GM23338 (cell line): ENCODE results near the gene PSAPL1. TPM values are rescaled to one million over a fixed set of nuclear protein-coding genes. Genes with fewer than 3 reads are reported as not detected.

Experiments used
- ATAC-seq: fragments of 200-7000 bp; cut with Tn5 transposase; 3 replicates; pipeline ENCODE4 v1.9.1; 2020
- DNase-seq: peaks from one replicate; pipeline ENCODE4 v3.0.0-alpha.2; 2015; ENCODE audit warnings: low spot score
- H2AFZ ChIP-seq: fragments of 200-600 bp; sonication (generic); 2 replicates; pipeline ENCODE4 v1.8.0; 2016; ENCODE audit warnings: antibody characterized with exemption, mild to moderate bottlenecking, moderate library complexity
- H3F3A ChIP-seq: fragments of 200-600 bp; sonication (generic); replicated peaks from 2 replicates; pipeline ENCODE4 v1.8.0; 2017; ENCODE audit warnings: antibody characterized with exemption, mixed run types, low read depth
- H3K27ac ChIP-seq: fragments of 200-600 bp; sonication (generic); 2 replicates; pipeline ENCODE4 v1.6.1; 2016; ENCODE audit warnings: low read depth
- H3K27me3 ChIP-seq: fragments of 200-600 bp; sonication (generic); 2 replicates; pipeline ENCODE4 v1.8.0; 2016; ENCODE audit warnings: mild to moderate bottlenecking, mixed run types, moderate library complexity; ENCODE audit not compliant: insufficient read depth
- H3K36me3 ChIP-seq: fragments of 200-600 bp; sonication (generic); 2 replicates; pipeline ENCODE4 v1.8.0; 2016; ENCODE audit warnings: mild to moderate bottlenecking; ENCODE audit not compliant: insufficient read depth
- H3K4me1 ChIP-seq: fragments of 200-600 bp; sonication (generic); 2 replicates; pipeline ENCODE4 v1.8.0; 2016; ENCODE audit warnings: mild to moderate bottlenecking, moderate library complexity; ENCODE audit not compliant: insufficient read depth
- H3K4me2 ChIP-seq: fragments of 200-600 bp; sonication (generic); 2 replicates; pipeline ENCODE4 v1.7.1; 2017; ENCODE audit warnings: mixed run types
- H3K4me3 ChIP-seq: fragments of 200-600 bp; sonication (generic); 2 replicates; pipeline ENCODE4 v1.6.1; 2016; ENCODE audit warnings: mixed run types
- H3K79me2 ChIP-seq: fragments of 200-600 bp; sonication (generic); replicated peaks from 2 replicates; pipeline ENCODE4 v1.8.0; 2017; ENCODE audit warnings: mild to moderate bottlenecking; ENCODE audit not compliant: insufficient read depth
- H3K9me2 ChIP-seq: fragments of 200-600 bp; sonication (generic); 2 replicates; pipeline ENCODE4 v1.8.0; 2017; ENCODE audit not compliant: insufficient read depth
- H4K20me1 ChIP-seq: fragments of 200-600 bp; sonication (generic); replicated peaks from 2 replicates; pipeline ENCODE4 v1.8.0; 2017; ENCODE audit warnings: mild to moderate bottlenecking; ENCODE audit not compliant: insufficient read depth
- H3K27ac Mint-ChIP-seq: 2 replicates; pipeline ENCODE4 v1.8.0; 2020; ENCODE audit warnings: inconsistent platforms, mild to moderate bottlenecking, moderate library complexity, mixed read lengths
- H3K27me3 Mint-ChIP-seq: 3 replicates; pipeline ENCODE4 v1.8.0; 2022; ENCODE audit warnings: low read depth, mild to moderate bottlenecking, moderate library complexity, mixed read lengths, inconsistent platforms; ENCODE audit not compliant: insufficient read depth, poor library complexity
- H3K36me3 Mint-ChIP-seq: 3 replicates; pipeline ENCODE4 v1.8.0; 2021; ENCODE audit warnings: low read depth, mild to moderate bottlenecking, inconsistent platforms, moderate library complexity, mixed read lengths
- H3K4me1 Mint-ChIP-seq: 3 replicates; pipeline ENCODE4 v1.8.0; 2020; ENCODE audit warnings: mild to moderate bottlenecking, inconsistent platforms, mixed read lengths
- H3K4me3 Mint-ChIP-seq: 3 replicates; pipeline ENCODE4 v1.8.0; 2021; ENCODE audit warnings: moderate library complexity, mild to moderate bottlenecking, inconsistent platforms, mixed read lengths
- H3K9me3 Mint-ChIP-seq: 3 replicates; pipeline ENCODE4 v1.8.0; 2020; ENCODE audit warnings: moderate library complexity, mild to moderate bottlenecking, inconsistent platforms, mixed read lengths
- EZH2 ChIP-seq: fragments of 200-600 bp; sonication (generic); IDR thresholded peaks from one replicate; pipeline ENCODE4 v1.8.0; 2017; ENCODE audit warnings: antibody characterized with exemption, mild to moderate bottlenecking, low read depth; ENCODE audit not compliant: unreplicated experiment
- JUNB ChIP-seq: IDR thresholded peaks from one replicate; pipeline ENCODE4 v1.6.1; 2016; ENCODE audit warnings: antibody characterized with exemption; ENCODE audit not compliant: unreplicated experiment
- NANOG ChIP-seq: IDR thresholded peaks from 2 replicates; pipeline ENCODE4 v1.6.1; 2016; ENCODE audit warnings: antibody characterized with exemption, borderline replicate concordance
- POLR2AphosphoS5 ChIP-seq: IDR thresholded peaks from 2 replicates; pipeline ENCODE4 v1.6.1; 2016; ENCODE audit warnings: antibody characterized with exemption, low read depth
- polyA plus RNA-seq: library from polyadenylated mRNA; unstranded; fragments of >200 nt; fragmentation: Nextera tagmentation; extraction: Ambion mirVana; gene quantifications from 2 replicates; pipeline ENCODE4 v1.2.1, GENCODE V29; 2016
- total RNA-seq: library from RNA; depleted of rRNA; stranded (reverse); fragments of >200 nt; shearing (Covaris generic); gene quantifications from 2 replicates; pipeline ENCODE4 v1.2.3, GENCODE V29; 2014
- TF ChIP-seq, protein P1 (sequence below): fragments of 250-450 bp; sonication (Bioruptor Pico); IDR thresholded peaks from 2 replicates; pipeline ENCODE4 v1.5.0; 2020; ENCODE audit warnings: mild to moderate bottlenecking, moderate library complexity

Gene PSAPL1
- total and polyA plus RNA-seq, 2 experiments from 2014 or later, result not detected

DNA sequence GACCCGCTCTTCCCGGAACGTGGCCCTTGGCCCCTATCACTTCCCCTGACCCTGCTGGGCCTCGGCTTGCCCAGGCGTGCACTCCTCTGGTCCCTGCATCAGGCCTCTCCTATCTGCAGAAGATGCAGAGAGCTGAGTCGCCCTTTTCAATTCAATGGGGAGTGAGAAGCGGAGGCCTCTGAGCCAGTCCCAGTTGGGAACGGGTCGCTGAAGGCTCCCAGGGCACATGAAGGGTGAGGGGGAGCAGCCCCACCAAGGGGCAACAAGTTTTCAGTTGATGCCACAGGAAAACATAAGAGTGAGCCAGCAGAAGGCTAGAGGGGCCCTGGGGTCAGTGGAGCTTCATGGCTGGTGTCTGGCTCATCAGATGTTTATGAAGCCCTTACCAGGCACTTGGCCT is 17.1 kb downstream of the PSAPL1 start:
- no peak for TF ChIP-seq EZH2
- TF ChIP-seq, protein P1, sequence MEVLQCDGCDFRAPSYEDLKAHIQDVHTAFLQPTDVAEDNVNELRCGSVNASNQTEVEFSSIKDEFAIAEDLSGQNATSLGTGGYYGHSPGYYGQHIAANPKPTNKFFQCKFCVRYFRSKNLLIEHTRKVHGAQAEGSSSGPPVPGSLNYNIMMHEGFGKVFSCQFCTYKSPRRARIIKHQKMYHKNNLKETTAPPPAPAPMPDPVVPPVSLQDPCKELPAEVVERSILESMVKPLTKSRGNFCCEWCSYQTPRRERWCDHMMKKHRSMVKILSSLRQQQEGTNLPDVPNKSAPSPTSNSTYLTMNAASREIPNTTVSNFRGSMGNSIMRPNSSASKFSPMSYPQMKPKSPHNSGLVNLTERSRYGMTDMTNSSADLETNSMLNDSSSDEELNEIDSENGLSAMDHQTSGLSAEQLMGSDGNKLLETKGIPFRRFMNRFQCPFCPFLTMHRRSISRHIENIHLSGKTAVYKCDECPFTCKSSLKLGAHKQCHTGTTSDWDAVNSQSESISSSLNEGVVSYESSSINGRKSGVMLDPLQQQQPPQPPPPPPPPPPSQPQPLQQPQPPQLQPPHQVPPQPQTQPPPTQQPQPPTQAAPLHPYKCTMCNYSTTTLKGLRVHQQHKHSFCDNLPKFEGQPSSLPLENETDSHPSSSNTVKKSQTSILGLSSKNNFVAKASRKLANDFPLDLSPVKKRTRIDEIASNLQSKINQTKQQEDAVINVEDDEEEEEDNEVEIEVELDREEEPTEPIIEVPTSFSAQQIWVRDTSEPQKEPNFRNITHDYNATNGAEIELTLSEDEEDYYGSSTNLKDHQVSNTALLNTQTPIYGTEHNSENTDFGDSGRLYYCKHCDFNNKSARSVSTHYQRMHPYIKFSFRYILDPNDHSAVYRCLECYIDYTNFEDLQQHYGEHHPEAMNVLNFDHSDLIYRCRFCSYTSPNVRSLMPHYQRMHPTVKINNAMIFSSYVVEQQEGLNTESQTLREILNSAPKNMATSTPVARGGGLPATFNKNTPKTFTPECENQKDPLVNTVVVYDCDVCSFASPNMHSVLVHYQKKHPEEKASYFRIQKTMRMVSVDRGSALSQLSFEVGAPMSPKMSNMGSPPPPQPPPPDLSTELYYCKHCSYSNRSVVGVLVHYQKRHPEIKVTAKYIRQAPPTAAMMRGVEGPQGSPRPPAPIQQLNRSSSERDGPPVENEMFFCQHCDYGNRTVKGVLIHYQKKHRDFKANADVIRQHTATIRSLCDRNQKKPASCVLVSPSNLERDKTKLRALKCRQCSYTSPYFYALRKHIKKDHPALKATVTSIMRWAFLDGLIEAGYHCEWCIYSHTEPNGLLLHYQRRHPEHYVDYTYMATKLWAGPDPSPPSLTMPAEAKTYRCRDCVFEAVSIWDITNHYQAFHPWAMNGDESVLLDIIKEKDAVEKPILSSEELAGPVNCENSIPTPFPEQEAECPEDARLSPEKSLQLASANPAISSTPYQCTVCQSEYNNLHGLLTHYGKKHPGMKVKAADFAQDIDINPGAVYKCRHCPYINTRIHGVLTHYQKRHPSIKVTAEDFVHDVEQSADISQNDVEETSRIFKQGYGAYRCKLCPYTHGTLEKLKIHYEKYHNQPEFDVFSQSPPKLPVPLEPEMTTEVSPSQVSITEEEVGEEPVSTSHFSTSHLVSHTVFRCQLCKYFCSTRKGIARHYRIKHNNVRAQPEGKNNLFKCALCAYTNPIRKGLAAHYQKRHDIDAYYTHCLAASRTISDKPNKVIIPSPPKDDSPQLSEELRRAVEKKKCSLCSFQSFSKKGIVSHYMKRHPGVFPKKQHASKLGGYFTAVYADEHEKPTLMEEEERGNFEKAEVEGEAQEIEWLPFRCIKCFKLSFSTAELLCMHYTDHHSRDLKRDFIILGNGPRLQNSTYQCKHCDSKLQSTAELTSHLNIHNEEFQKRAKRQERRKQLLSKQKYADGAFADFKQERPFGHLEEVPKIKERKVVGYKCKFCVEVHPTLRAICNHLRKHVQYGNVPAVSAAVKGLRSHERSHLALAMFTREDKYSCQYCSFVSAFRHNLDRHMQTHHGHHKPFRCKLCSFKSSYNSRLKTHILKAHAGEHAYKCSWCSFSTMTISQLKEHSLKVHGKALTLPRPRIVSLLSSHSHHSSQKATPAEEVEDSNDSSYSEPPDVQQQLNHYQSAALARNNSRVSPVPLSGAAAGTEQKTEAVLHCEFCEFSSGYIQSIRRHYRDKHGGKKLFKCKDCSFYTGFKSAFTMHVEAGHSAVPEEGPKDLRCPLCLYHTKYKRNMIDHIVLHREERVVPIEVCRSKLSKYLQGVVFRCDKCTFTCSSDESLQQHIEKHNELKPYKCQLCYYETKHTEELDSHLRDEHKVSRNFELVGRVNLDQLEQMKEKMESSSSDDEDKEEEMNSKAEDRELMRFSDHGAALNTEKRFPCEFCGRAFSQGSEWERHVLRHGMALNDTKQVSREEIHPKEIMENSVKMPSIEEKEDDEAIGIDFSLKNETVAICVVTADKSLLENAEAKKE, result no peak
- no peak for TF ChIP-seq NANOG
- TF ChIP-seq POLR2AphosphoS5, result no peak
- TF ChIP-seq JUNB, result no peak
- H3K9me3 Mint-ChIP-seq, result peaks cover 11% of the 10 kb centered on the region
- no peak overlapping the region for H2AFZ ChIP-seq
- H3K4me1 ChIP-seq, result peaks cover 14% of the 10 kb centered on the region; the same call in 1 of the 2 replicates
- H3K27ac ChIP-seq, result no peak overlapping the region
- ATAC-seq (no peak), DNase-seq (no peak)
- no peaks in the 10 kb centered on the region for H3F3A ChIP-seq
- H3K36me3 ChIP-seq, result no peaks in the 10 kb centered on the region
- no peaks in the 10 kb centered on the region for H3K79me2 ChIP-seq
- H4K20me1 ChIP-seq, result no peaks in the 10 kb centered on the region; the same call in 1 of the 2 replicates
- no peak overlapping the region for H3K27ac Mint-ChIP-seq
- H3K9me2 ChIP-seq, result no peaks in the 10 kb centered on the region
- H3K27me3 ChIP-seq, result peaks cover 39% of the 10 kb centered on the region
- peaks cover 59% of the 10 kb centered on the region for H3K27me3 Mint-ChIP-seq
- 0 out of 3 replicates have a peak, but pooled peaks cover 2% of the 10 kb centered on the region for H3K36me3 Mint-ChIP-seq
- peaks cover 26% of the 10 kb centered on the region for H3K4me1 Mint-ChIP-seq
- H3K4me3 ChIP-seq, result no peak overlapping the region
- no peak overlapping the region for H3K4me3 Mint-ChIP-seq
- H3K4me2 ChIP-seq, result no peak overlapping the region

DNA sequence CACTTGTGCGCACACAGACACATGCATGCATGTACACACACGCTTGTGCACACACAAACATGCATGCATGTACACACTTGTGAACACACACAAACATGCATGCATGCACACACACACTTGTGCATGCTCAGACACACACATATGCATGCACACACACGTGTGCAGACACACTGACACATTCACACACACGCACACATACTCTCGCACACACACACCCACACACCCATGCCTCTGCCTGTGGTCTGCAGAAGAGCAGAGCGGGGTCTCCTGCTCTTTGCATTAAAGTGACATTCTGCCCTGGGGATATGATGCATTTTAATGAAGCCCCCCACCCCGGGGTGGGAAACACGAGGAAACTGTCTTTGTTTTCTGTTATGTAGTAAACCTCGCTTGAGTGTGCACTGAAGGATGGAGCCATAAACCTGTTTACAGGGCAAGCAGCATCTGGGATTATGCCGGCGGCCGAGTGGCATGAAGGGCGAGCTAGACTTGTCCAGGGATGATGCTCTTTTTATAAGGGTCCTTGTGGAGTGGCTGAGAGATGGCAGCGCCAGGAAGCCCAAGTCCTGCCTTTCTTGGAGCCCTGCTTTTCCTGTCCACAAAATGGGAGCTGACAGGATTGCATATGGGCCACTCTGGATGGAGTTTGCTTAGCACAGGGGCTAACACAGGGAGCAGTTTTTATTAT is 17.8 kb downstream of the PSAPL1 start:
- H3K4me2 ChIP-seq, result no peak overlapping the region
- H3K4me1 ChIP-seq, result peaks cover 14% of the 10 kb centered on the region; the same call in 1 of the 2 replicates
- ATAC-seq (no peak), DNase-seq (no peak)
- H4K20me1 ChIP-seq, result no peaks in the 10 kb centered on the region; the same call in 1 of the 2 replicates
- H3K27me3 ChIP-seq, result peaks cover 47% of the 10 kb centered on the region
- H3K4me3 ChIP-seq, result no peak overlapping the region
- no peaks in the 10 kb centered on the region for H3K79me2 ChIP-seq
- no peaks in the 10 kb centered on the region for H3K9me2 ChIP-seq
- Mint-ChIP-seq H3K36me3 (0 out of 3 replicates have a peak, but pooled peaks cover 2% of the 10 kb centered on the region), H3K4me3 (no peak overlapping the region), H3K9me3 (peaks cover 11% of the 10 kb centered on the region), H3K27ac (no peak overlapping the region), H3K27me3 (peaks cover 64% of the 10 kb centered on the region), H3K4me1 (peaks cover 26% of the 10 kb centered on the region)
- no peak overlapping the region for H2AFZ ChIP-seq
- no peaks in the 10 kb centered on the region for H3K36me3 ChIP-seq
- H3F3A ChIP-seq, result no peaks in the 10 kb centered on the region
- no peak overlapping the region for H3K27ac ChIP-seq
- TF ChIP-seq, protein P1, result no peak
- TF ChIP-seq POLR2AphosphoS5, result no peak
